Testis (tissue), 2 donors: ENCODE data around the gene ISLR2.

Source experiments
- POLR2A ChIP-seq: fragments of 450-650 bp; IDR thresholded peaks from one replicate; pipeline ENCODE4 v1.6.1; 2017; ENCODE audit warnings: antibody characterized with exemption, mild to moderate bottlenecking, moderate library complexity
- TF ChIP-seq, protein P1 (sequence below), 3 experiments: fragments of 450-650 bp in 2 of 3; fragments of 200-600 bp in 1 of 3; sonication (generic) in 1 of 3; IDR thresholded peaks; one replicate each; pipeline ENCODE4 v1.5.1; 2016 to 2019; ENCODE audit warnings: antibody characterized with exemption in 3 of 3, mild to moderate bottlenecking in 2 of 3, moderate library complexity in 1 of 3

GRCh38 chr15:74176262-74177214, 46.2 kb downstream of the ISLR2 start:
- TF ChIP-seq POLR2A, result no peak
- TF ChIP-seq, protein P1, sequence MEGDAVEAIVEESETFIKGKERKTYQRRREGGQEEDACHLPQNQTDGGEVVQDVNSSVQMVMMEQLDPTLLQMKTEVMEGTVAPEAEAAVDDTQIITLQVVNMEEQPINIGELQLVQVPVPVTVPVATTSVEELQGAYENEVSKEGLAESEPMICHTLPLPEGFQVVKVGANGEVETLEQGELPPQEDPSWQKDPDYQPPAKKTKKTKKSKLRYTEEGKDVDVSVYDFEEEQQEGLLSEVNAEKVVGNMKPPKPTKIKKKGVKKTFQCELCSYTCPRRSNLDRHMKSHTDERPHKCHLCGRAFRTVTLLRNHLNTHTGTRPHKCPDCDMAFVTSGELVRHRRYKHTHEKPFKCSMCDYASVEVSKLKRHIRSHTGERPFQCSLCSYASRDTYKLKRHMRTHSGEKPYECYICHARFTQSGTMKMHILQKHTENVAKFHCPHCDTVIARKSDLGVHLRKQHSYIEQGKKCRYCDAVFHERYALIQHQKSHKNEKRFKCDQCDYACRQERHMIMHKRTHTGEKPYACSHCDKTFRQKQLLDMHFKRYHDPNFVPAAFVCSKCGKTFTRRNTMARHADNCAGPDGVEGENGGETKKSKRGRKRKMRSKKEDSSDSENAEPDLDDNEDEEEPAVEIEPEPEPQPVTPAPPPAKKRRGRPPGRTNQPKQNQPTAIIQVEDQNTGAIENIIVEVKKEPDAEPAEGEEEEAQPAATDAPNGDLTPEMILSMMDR (IDR thresholded peaks at IDR 0.05), result no peak
